ENCODE data around the gene TLK2.
"Not testable (repeated sequence)": the region's sequence is repeated elsewhere in the genome, so short reads cannot be mapped to it uniquely, and the experiment has no call there.

Gene TLK2

DNA sequence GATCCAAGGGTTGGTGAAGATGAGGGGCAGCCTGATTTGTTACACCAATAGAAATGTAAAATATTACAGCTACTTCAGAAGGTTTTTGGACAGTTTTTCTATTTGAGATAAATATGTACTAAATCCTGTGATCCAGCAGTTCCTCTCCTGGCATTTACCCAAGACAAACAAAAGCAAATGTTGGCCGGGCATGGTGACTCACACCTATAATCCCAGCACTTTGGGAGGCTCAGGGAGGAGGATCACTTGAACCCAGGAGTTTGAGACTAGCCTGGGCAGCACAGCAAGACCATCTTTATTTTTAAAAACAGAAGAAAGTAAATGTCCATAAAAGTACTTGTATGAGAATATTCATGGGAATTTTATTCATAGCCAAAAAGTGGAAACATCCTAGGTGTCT lies 84.0 kb downstream of the TLK2 start:
- no peak for DNase-seq

GRCh38 chr17:62565817-62566216 lies 87.2 kb downstream of the TLK2 start:
- DNase-seq, result no peak

- DNase-seq, result no peak
Measured at GRCh38 chr17:62566996-62567578, 88.5 kb downstream of the TLK2 start.

DNA sequence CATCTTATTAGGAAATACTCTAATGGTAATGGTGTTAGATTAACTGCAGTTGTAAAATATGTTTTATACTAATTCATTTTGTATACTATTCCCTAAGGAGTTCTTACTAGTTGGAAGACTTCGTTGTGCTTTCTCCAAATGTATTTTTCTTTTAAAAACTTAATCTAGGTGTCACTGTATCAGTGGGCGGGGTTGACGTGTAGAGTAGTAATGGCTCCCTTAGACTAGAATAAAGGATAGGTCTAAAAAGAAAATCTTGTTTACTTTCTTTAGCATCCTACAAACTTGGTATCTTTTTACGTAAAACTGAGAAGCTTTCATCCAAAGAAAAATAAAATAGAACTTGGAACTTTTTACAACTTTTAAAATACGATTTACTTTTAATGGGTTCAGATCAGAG lies 93.9 kb downstream of the TLK2 start:
- no peak for DNase-seq

DNA sequence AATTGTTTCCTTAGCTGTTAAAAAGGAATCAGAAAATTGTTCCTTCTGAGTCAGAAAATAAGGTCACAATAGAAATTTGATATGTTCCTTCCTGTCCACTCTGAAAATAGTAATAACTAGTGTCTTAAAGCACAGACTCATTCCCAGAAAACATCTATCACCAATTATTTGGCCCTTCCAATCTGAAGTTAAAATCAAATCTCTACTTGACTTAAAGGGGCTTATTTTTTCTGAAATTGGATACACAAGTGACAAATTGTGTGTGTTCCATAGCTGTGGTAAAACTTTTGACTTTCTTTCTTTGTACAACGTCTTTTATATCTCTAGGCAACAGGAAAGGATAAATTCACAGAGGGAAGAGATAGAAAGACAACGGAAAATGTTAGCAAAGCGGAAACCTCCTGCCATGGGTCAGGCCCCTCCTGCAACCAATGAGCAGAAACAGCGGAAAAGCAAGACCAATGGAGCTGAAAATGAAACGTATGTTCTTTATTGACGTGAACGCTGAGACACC lies 94.3 kb downstream of the TLK2 start:
- no peak for DNase-seq

DNA sequence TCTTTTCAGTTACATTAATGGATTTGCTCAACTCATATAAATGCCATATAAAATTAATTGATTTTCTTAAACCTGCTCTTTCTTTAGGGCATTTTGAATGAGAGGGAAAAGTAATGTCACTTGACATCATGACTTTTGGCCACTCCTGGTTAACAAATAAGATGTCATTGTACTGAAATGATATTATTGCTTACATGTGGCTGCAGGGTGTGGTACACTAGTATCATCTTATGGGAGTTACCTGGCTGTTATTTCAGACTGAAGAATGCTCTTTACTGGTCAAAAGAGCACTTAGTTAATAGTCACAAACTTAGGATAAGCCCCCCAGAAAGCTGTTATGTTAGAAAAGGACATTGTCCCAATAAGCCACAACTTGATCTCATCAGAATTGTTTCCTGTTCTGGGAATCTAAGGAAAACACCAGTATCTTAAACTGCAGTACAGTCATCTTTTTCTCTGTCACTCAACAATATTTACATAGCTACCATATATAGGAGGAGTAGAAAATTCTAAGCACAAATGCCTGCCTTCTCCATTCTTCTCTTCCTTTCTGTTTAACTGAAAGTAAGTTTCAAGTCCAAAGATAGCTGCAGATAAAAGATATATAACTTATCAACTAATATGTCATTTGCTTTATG lies 95.0 kb downstream of the TLK2 start:
- DNase-seq, result no peak

DNA sequence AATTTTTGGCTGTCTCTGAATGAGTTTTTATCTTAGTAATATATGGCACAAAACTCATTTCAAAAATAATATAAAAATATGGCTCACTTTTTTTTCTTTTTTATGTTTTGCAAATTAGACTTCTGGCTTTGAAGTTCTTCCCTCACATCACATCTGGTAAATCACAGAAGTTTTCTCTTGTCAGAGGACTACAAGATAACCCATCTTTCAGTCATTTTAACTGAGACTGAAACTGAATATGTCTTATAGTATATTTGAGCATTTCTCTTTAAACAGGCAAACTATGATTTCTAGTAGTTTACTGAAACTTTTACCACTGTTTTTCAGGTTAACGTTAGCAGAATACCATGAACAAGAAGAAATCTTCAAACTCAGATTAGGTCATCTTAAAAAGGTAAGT lies 97.8 kb downstream of the TLK2 start:
- no peak for DNase-seq

GRCh38 chr17:62578757-62579487 lies 100.3 kb downstream of the TLK2 start:
- no peak for DNase-seq

DNA sequence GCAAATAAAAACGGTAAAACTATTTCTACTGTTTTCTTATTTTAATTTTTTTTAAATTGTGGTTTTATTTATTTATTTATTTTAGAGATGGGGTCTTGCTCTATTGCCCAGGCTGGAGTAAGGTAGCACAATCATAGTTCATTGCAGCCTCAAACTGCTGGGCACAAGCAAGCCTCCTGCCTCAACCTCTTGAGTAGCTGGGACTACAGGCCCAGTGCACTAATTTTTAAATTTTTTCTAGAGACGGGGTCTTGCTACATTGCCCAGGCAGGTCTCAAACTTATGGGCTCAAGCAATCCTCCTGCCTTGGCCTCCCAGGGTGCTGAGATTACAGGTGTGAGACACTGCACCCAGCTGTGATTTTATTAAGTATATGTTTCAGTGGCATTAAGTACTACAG lies 102.3 kb downstream of the TLK2 start:
- DNase-seq, result no peak

- DNase-seq, result no peak
Measured at GRCh38 chr17:62581764-62582163, 103.1 kb downstream of the TLK2 start.

GRCh38 chr17:62587554-62587953 lies 108.9 kb downstream of the TLK2 start:
- no peak for DNase-seq

DNA sequence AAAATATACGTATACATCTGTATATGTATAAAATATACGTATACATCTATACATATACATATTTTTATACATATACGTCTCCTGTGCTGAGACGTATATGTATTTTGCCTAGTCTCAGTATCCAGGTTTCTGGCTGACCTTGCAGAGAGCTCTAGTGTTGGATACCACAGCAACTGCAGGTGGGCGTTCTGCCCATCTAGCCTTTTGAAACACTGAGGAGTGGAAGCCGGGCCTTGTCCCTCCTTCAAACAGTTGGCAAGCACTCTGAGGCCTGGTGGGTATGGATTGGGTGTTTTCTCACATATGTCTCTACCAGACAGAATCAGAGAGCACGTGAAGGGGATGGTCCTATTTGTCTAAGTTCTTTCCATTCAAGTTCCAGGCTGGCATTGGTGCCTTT lies 109.5 kb downstream of the TLK2 start:
- DNase-seq, result no peak

DNA sequence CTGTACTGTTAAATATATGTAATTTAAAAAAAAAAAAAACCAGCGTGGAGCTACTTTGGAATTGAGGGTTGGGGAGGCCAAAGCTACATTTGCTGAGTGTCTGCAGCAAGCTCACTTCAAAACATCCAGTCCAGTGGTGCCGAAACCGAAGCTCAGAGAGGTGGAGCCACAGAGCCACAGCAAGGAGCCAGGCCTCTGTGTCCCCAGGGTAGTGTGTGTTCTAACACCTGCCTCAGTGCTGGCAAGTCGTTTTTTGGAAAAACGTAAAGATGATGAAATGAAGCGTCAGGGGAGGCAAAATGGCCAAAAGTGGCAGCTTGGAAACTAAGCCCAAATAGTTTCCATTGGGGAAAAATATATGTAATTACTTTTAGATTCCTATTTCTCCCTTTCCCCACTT lies 112.7 kb downstream of the TLK2 start:
- no peak for DNase-seq

GRCh38 chr17:62591822-62592221 lies 113.2 kb downstream of the TLK2 start:
- not testable (repeated sequence) for DNase-seq

DNA sequence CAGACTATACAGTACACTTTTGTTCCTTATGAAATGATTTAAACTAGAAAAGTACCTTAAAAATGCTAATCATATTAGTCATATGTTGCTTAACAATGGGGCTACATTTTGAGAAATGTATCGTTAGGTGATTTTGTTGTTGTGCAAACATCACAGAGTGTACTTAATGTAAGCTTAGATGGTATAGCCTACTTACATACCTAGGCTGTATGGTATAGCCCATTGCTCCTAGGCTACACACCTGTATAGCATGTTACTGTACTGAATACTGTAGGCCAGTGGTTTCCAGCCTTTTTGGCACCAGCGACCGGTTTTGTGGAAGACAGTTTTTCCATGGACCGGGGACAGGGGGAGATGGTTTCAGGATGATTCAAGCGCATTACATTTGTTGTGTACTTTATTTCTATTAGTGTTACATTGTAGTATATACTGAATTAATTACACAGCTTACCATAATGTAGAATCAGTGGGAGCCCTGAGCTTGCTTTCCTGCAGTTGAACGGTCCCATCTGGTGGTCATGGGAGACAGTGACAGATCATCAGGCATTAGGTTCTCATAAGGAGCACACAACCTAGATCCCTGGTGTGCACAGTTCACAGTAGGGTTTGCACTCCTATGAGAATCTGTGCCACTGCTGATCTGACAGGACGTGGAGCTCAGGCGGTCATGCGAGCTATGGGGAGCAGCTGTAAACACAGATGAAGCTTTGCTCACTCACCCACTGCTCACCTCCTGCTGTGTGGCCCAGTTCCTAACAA lies 113.9 kb downstream of the TLK2 start:
- DNase-seq, result no peak

- no peak for DNase-seq
Measured at GRCh38 chr17:62595484-62595883, 116.9 kb downstream of the TLK2 start.

DNA sequence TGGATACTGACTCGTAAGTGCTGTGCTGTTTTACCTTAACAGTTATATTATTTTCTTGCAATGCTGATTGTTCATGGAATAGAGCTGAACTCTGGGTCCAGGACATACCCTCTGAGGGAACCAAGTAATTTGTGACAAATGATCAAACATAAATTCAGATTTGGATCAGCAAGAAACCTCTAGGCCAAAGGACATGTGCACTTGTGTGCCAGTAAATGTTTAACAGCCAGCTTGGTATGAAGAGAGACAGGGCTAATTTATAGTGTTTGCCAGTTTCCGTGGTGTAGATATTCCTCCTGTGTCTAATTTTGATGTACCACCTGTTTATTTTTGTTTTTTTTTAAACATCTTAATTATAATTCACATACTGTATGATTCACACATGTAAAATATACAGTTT lies 118.0 kb downstream of the TLK2 start:
- no peak for DNase-seq

GRCh38 chr17:62597150-62597549 lies 118.5 kb downstream of the TLK2 start:
- no peak for DNase-seq

DNA sequence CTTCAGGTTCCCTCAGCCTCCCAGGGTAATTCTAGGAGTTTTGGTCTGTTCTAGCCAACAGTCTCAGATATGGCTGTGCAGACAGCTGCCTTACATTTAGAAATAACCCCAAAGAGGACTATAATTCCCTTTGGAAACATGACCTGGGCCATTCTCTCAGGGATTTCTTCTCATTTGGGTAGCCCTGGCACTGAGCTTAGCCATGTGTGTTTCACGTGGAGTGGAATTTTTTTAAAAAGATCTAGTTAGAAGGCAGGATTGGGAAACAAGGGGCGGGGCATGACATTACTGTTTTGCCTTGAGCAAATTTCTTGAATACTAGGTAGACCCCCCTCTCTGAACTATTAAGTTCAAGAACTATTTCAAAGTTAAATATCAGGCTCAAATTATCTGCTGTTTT lies 119.3 kb downstream of the TLK2 start:
- DNase-seq, result no peak

DNA sequence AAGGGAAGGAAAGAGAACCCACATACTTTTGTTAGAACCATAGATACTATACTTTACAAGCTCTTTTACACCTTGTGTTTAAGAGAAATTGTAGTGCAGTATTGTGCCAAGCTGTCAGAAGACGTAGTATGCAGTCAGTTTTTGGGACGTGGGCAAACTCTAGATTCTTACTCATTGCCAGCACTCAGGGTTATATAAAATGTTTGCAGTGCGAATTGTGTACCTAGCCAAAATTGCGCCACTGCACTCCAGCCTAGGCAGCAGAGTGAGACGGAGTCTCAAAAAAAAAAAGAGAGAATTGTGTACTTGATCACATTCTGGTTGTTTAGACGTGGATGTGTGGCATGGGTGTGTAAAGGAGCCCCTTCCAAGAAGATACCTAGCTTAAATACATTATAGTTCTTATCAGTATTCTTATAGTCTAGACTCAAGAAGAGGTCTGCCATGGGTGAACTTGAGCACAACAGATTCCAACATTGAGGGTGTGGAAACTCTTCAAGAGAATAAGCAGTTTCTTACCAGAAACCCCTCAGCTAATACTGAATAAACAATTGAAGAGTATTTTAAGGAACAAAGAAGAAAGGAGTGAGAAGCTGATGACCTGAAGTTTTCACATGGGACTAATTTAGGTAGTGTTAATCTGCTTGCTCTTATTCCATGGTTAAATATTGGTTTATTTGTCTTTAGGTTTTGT lies 121.5 kb downstream of the TLK2 start:
- no peak for DNase-seq

DNA sequence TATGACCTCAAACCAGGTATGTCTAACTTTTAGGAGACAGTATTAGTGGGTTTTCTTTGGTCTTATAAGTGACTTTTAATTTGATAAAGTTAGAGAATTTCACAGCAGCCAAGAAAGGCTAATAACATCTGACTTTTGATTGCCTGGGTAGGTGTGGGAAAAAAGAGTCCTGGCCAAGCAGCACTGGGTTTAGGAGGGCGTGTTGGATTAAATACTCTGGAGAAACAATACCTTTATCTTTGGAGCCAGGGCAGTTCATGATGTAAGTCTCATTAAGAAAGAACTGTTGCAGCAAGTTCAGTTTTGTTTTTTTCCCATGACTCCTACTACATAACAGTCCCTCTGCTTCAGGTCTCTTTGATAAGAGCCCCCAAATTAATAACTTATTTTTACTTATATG lies 122.2 kb downstream of the TLK2 start:
- no peak for DNase-seq

DNA sequence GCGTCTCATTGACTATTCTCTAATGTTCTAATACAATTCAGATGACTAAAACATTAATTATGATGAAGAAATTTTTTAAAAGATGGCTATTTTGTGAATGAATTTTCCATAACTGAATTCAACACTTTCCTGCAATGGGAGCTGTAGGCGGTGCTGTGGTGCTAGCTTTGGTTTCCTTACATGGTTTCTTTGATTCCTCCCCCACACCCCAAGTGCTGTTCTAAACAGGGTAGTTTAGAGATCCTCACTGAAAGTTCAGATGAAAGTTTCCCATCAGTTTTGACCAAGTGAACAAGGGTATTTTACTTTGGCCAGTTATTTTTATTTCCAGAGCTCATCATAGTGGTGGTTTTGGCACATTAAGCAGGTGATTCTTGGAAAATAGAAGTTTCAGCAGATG lies 122.8 kb downstream of the TLK2 start:
- no peak for DNase-seq

GRCh38 chr17:62603783-62604182 lies 125.2 kb downstream of the TLK2 start:
- DNase-seq, result not testable (repeated sequence)

All from activated CD4-positive, alpha-beta T cell treated with anti-CD3 and anti-CD28 coated beads for 1 hour (primary cell).